ENCODE measurements around the gene RHAG. TPM values are rescaled to one million over a fixed set of nuclear protein-coding genes. Genes with fewer than 3 reads are reported as not detected.
"Not testable (repeated sequence)": the region's sequence is repeated elsewhere in the genome, so short reads cannot be mapped to it uniquely, and the experiment has no call there.

The RHAG gene
- not detected in 2 replicates for total RNA-seq (2014; rRNA removed; shearing (Covaris generic))

- no peak for DNase-seq (ENCODE audit: low spot score)
Measured at GRCh38 chr6:49636713-49637349, at the start of gene RHAG. TSS of gene RHAG (minus strand) at chr6:49636839. CDS start at chr6:49636812, 27 bp downstream.

- DNase-seq (ENCODE audit: low spot score), result peak; percentile 51
Measured at GRCh38 chr6:49676671-49677281, 40.1 kb upstream of the RHAG start.

- DNase-seq (ENCODE audit: low spot score), result no peak
Measured at GRCh38 chr6:49675816-49676215, 39.2 kb upstream of the RHAG start.

GRCh38 chr6:49668083-49668511, 31.5 kb upstream of the RHAG start:
- peak; percentile 29 for DNase-seq (ENCODE audit: low spot score)

- no peak for DNase-seq (ENCODE audit: low spot score)
Measured at GRCh38 chr6:49666930-49667757, 30.5 kb upstream of the RHAG start.

GRCh38 chr6:49666480-49666879, 29.8 kb upstream of the RHAG start:
- no peak for DNase-seq (ENCODE audit: low spot score)

GRCh38 chr6:49664817-49665216, 28.2 kb upstream of the RHAG start:
- DNase-seq (ENCODE audit: low spot score), result no peak

GRCh38 chr6:49664054-49664453, 27.4 kb upstream of the RHAG start:
- DNase-seq (ENCODE audit: low spot score), result not testable (repeated sequence)

- DNase-seq (ENCODE audit: low spot score), result no peak
Measured at GRCh38 chr6:49662892-49663261, 26.2 kb upstream of the RHAG start.

- no peak for DNase-seq (ENCODE audit: low spot score)
Measured at GRCh38 chr6:49662231-49662891, 25.7 kb upstream of the RHAG start.

- DNase-seq (ENCODE audit: low spot score), result no peak
Measured at GRCh38 chr6:49653942-49654341, 17.3 kb upstream of the RHAG start.

GRCh38 chr6:49653438-49653837, 16.8 kb upstream of the RHAG start:
- no peak for DNase-seq (ENCODE audit: low spot score)

GRCh38 chr6:49651239-49651638, 14.6 kb upstream of the RHAG start:
- no peak for DNase-seq (ENCODE audit: low spot score)

GRCh38 chr6:49649988-49650387, 13.3 kb upstream of the RHAG start:
- DNase-seq (ENCODE audit: low spot score), result no peak

- no peak for DNase-seq (ENCODE audit: low spot score)
Measured at GRCh38 chr6:49648036-49648435, 11.4 kb upstream of the RHAG start.

- no peak for DNase-seq (ENCODE audit: low spot score)
Measured at GRCh38 chr6:49647476-49647875, 10.8 kb upstream of the RHAG start.

GRCh38 chr6:49646942-49647341, 10.3 kb upstream of the RHAG start:
- DNase-seq (ENCODE audit: low spot score), result no peak

- DNase-seq (ENCODE audit: low spot score), result no peak
Measured at GRCh38 chr6:49646130-49646824, 9.6 kb upstream of the RHAG start.

GRCh38 chr6:49645139-49645538, 8.5 kb upstream of the RHAG start:
- no peak for DNase-seq (ENCODE audit: low spot score)

- no peak for DNase-seq (ENCODE audit: low spot score)
Measured at GRCh38 chr6:49639177-49639817, 2.7 kb upstream of the RHAG start.

GRCh38 chr6:49637350-49637731, 702 bp upstream of the RHAG start:
- no peak for DNase-seq (ENCODE audit: low spot score)
